Cardiac fibroblast (primary cell): Measurements from ENCODE around the gene OMP.

Experiments used
- DNase-seq, 2 donors: peaks; one replicate each; pipeline versions ENCODE4 v3.0.0 to v3.0.0-alpha.2; 2010; ENCODE audit warnings: low read depth in 2 of 2
- H3K4me3 ChIP-seq, 2 donors: replicated peaks in 1 of 2; 1 replicate in 1 of 2; 2 replicates in 1 of 2; pipeline ENCODE4 v1.5.1; 2011; ENCODE audit warnings: low read depth in 2 of 2, low read length in 2 of 2, mild to moderate bottlenecking in 2 of 2, moderate library complexity in 1 of 2
- TF ChIP-seq, protein P1 (sequence below): IDR thresholded peaks from one replicate; pipeline ENCODE4 v1.5.1; 2011; ENCODE audit warnings: low read depth, mild to moderate bottlenecking, low read length, inconsistent platforms

OMP gene

GRCh38 chr11:77100166-77101042 lies 2.2 kb upstream of the OMP start:
- TF ChIP-seq, protein P1, sequence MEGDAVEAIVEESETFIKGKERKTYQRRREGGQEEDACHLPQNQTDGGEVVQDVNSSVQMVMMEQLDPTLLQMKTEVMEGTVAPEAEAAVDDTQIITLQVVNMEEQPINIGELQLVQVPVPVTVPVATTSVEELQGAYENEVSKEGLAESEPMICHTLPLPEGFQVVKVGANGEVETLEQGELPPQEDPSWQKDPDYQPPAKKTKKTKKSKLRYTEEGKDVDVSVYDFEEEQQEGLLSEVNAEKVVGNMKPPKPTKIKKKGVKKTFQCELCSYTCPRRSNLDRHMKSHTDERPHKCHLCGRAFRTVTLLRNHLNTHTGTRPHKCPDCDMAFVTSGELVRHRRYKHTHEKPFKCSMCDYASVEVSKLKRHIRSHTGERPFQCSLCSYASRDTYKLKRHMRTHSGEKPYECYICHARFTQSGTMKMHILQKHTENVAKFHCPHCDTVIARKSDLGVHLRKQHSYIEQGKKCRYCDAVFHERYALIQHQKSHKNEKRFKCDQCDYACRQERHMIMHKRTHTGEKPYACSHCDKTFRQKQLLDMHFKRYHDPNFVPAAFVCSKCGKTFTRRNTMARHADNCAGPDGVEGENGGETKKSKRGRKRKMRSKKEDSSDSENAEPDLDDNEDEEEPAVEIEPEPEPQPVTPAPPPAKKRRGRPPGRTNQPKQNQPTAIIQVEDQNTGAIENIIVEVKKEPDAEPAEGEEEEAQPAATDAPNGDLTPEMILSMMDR: no peak
- H3K4me3 ChIP-seq: no peak overlapping the region
- no peak for DNase-seq

DNA sequence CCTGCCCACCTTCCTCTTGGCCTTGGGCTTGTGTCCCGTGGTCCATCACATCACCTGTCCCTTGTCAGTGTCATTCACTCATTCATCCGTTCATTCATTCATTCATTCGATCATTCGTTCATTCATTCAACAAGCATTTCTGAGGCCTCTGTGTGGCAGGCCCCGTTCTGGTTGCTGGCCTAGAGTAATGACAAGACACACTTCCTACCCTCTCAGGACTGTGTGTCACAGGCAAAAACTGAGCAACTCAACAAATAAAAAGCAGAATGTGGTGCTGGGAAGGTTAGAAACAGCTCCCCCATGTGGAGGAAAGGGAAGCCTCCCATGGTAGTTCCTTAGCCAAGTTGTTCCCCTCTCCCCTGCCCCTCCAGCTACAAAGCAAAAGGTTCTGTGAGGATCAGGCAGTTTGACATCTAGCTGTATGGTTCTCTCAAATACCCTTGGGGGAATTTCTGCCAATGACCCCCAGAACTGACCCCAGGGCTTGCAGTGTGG lies 1.6 kb upstream of the OMP start:
- DNase-seq: peak; percentile 42 to 55

DNA sequence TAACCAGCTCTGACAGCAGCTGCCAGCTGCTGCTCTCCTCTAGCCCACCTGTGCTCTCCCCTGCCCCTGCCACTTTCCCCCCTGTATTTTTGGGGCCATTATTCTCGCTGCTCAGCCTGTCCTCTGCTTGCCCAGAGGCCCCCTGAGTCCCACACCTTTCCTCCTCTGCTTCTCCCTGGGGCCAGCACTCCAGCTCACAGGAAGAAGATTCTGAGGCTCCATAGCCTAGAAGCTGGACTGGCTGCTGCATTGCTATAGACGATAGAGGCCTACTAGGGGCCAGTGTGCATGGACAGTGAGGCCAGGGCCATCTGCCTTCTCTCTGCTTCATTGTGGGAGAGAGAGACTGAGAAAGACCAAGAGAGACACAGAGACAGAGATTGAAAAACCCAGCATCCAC lies 679 bp downstream of the OMP start:
- H3K4me3 ChIP-seq: no peak overlapping the region
- TF ChIP-seq, protein P1: no peak
- DNase-seq: no peak

More for the DNA sequence above, 1.6 kb upstream of the OMP start:
- no peak overlapping the region for H3K4me3 ChIP-seq
- TF ChIP-seq, protein P1: peak; percentile 69

GRCh38 chr11:77104727-77105126 lies 2.1 kb downstream of the OMP start:
- TF ChIP-seq, protein P1: no peak
- peak in 1 of 2 donors; percentile 22 for DNase-seq
- H3K4me3 ChIP-seq: no peak overlapping the region

DNA sequence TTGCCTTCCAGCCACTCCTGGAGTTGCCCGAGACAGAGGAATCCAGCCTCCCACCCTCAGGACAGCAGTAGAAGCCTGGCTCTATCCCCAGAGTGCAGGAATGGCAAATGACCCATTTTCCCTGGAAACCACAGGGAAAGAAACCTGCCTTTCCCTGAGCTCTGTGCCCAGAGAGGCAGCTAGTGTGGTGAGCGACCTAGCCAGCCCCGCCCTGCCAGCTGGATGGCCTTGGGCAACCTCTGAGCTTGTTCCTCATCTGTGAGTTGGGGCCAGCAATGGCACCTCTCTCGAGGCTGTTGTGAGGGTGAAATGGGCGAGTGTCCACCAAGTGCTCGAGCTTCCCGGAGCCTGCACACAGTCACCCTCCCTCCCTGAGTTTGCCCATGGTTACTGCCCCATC lies 3.7 kb downstream of the OMP start:
- DNase-seq: no peak
- TF ChIP-seq, protein P1: no peak
- no peak overlapping the region for H3K4me3 ChIP-seq

DNA sequence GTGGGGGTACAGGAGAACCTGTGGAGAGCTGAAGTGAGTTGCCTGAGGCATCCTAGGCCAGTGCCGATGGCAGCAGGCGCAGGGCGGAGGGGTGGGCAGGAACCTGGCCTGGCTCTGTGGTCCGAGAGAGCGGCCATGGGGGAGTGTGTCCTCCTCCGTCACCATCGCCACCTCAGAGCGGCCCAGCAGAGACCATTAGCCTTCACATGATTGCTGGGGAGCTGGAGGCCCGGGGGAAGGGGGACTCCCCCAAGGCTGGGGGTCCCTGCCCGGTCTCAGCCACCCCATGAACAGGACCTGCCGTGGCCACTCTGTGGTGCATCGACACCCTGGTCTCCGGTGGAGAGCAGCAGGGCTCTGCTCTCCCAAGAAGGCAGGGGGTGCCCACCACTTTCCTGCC lies 4.1 kb downstream of the OMP start:
- no peak for DNase-seq
- TF ChIP-seq, protein P1: no peak
- H3K4me3 ChIP-seq: no peak overlapping the region
